IMR-90 (cell line): ENCODE results near the gene CMTM1. TPM values are rescaled to one million over a fixed set of nuclear protein-coding genes. Genes with fewer than 3 reads are reported as not detected.
A peak's percentile ranks its signal among the peaks of the same experiment; 100 is the strongest.

ENCODE experiments used
- ATAC-seq: fragments of 200-7000 bp; cut with Tn5 transposase; 2 replicates; pipeline ENCODE4 v1.9.1; 2020; ENCODE audit warnings: low read depth, mild to moderate bottlenecking, moderate library complexity
- BruUV-seq: library from RNA; stranded (reverse); fragments of 400-500 nt; replicated peaks from 2 replicates; lab custom pipeline; 2021; lab: Mats Ljungman, UMichigan
- CTCF ChIA-PET: fragments of 300-600 bp; formaldehyde crosslinking; extraction: SDS; loops from one replicate; lab custom pipeline; 2021; ENCODE audit warnings: antibody characterized with exemption; lab: Yijun Ruan, JAX
- POLR2A ChIA-PET: fragments of 300-600 bp; sonication (Branson Sonifier 250); formaldehyde crosslinking; loops from one replicate; lab custom pipeline; 2022; ENCODE audit warnings: antibody characterized with exemption; ENCODE audit not compliant: unreplicated experiment; lab: Charles Lee
- DNase-seq: peaks from one replicate; pipeline ENCODE4 v3.0.0; 2013
- H2AFZ ChIP-seq: replicated peaks from 2 replicates; pipeline ENCODE3; 2013; ENCODE audit warnings: low read length, mild to moderate bottlenecking; ENCODE audit not compliant: poor library complexity
- H2AK5ac ChIP-seq: 2 replicates; pipeline ENCODE4 v1.6.1; 2013; ENCODE audit warnings: low read depth, low read length, inconsistent platforms
- H2AK9ac ChIP-seq: replicated peaks from 2 replicates; pipeline ENCODE3; 2013; ENCODE audit warnings: mild to moderate bottlenecking, low read depth, low read length, moderate library complexity; ENCODE audit not compliant: poor library complexity
- H2BK120ac ChIP-seq: 2 replicates; pipeline ENCODE4 v1.6.1; 2013; ENCODE audit warnings: low read depth, low read length, inconsistent platforms
- H2BK15ac ChIP-seq: 3 replicates; pipeline ENCODE4 v1.6.1; 2013; ENCODE audit warnings: low read depth, low read length, inconsistent platforms
- H2BK20ac ChIP-seq: 2 replicates; pipeline ENCODE4 v1.6.1; 2013; ENCODE audit warnings: low read depth, mild to moderate bottlenecking, inconsistent platforms, low read length, moderate library complexity
- H2BK5ac ChIP-seq: 2 replicates; pipeline ENCODE4 v1.6.1; 2013; ENCODE audit warnings: mild to moderate bottlenecking, low read depth, low read length, inconsistent platforms; ENCODE audit not compliant: poor library complexity, severe bottlenecking
- H3K14ac ChIP-seq: replicated peaks from 2 replicates; pipeline ENCODE4 v1.6.1; 2013; ENCODE audit warnings: low read depth, low read length, inconsistent platforms
- H3K18ac ChIP-seq: 2 replicates; pipeline ENCODE4 v1.6.1; 2013; ENCODE audit warnings: low read depth, low read length, control low read depth
- H3K23ac ChIP-seq: 2 replicates; pipeline ENCODE4 v1.6.1; 2013; ENCODE audit warnings: low read depth, low read length, inconsistent platforms
- H3K27ac ChIP-seq: 2 replicates; pipeline ENCODE4 v1.5.1; 2013; ENCODE audit warnings: mild to moderate bottlenecking, control low read depth, low read length; ENCODE audit not compliant: insufficient read depth
- H3K27me3 ChIP-seq: 2 replicates; pipeline ENCODE4 v1.6.1; 2013; ENCODE audit warnings: low read length; ENCODE audit not compliant: control insufficient read depth, insufficient read depth
- H3K36me3 ChIP-seq: 2 replicates; pipeline ENCODE4 v1.6.1; 2013; ENCODE audit warnings: low read length, mixed read lengths; ENCODE audit not compliant: control insufficient read depth, insufficient read depth
- H3K4ac ChIP-seq: 2 replicates; pipeline ENCODE4 v1.6.1; 2013; ENCODE audit warnings: low read depth, low read length, inconsistent platforms
- H3K4me1 ChIP-seq: 2 replicates; pipeline ENCODE4 v1.6.1; 2013; ENCODE audit warnings: low read length, mixed read lengths; ENCODE audit not compliant: control insufficient read depth, insufficient read depth
- H3K4me2 ChIP-seq: 2 replicates; pipeline ENCODE4 v1.6.1; 2013; ENCODE audit warnings: low read depth, mild to moderate bottlenecking, control low read depth, low read length, moderate library complexity
- H3K4me3 ChIP-seq: 2 replicates; pipeline ENCODE4 v1.5.1; 2013; ENCODE audit warnings: low read depth, mild to moderate bottlenecking, control low read depth, low read length, moderate library complexity; ENCODE audit not compliant: insufficient read depth
- H3K56ac ChIP-seq: 2 replicates; pipeline ENCODE4 v1.6.1; 2013; ENCODE audit warnings: low read length, inconsistent platforms; ENCODE audit not compliant: insufficient read depth; ENCODE audit errors: extremely low read depth
- H3K79me1 ChIP-seq, 2 experiments: 2 replicates each; pipeline ENCODE4 v1.6.1; 2013; ENCODE audit warnings: low read length in 2 of 2, inconsistent platforms in 1 of 2, low read depth in 1 of 2
- H3K9ac ChIP-seq: 2 replicates; pipeline ENCODE4 v1.6.1; 2013; ENCODE audit warnings: low read depth, low read length, control low read depth
- H3K9me1 ChIP-seq: 2 replicates; pipeline ENCODE4 v1.6.1; 2013; ENCODE audit warnings: low read length, inconsistent platforms; ENCODE audit not compliant: insufficient read depth
- H3K9me3 ChIP-seq: 2 replicates; pipeline ENCODE4 v1.6.1; 2013; ENCODE audit warnings: low read length; ENCODE audit not compliant: control insufficient read depth, insufficient read depth
- H4K20me1 ChIP-seq: 2 replicates; pipeline ENCODE4 v1.6.1; 2013; ENCODE audit warnings: low read length, inconsistent platforms; ENCODE audit not compliant: insufficient read depth
- H4K5ac ChIP-seq: 2 replicates; pipeline ENCODE4 v1.6.1; 2013; ENCODE audit warnings: mild to moderate bottlenecking, low read depth, low read length, control low read depth
- H4K8ac ChIP-seq, 2 experiments: 2 replicates each; pipeline ENCODE4 v1.6.1; 2013; ENCODE audit warnings: low read depth in 2 of 2, low read length in 2 of 2, control low read depth in 1 of 2, inconsistent platforms in 1 of 2
- H4K91ac ChIP-seq: 2 replicates; pipeline ENCODE4 v1.6.1; 2013; ENCODE audit warnings: low read depth, low read length, inconsistent platforms; ENCODE audit not compliant: insufficient read depth
- ELK1 ChIP-seq: fragments of 150-350 bp; IDR thresholded peaks from 2 replicates; pipeline ENCODE4 v1.6.1; 2016; ENCODE audit warnings: low read depth, mild to moderate bottlenecking, low read length, moderate library complexity, borderline replicate concordance
- WGBS, 2 experiments: methylation state at CpG; one replicate each; pipeline versions ENCODE4 v1.1.5 to v1.1.7; 2013; ENCODE audit warnings: missing lambda C conversion rate in 2 of 2; ENCODE audit not compliant: insufficient read length in 1 of 2; ENCODE audit errors: extremely low coverage in 2 of 2; 5-methylcytosine and 5-hydroxymethylcytosine counted together
- dilution Hi-C: fragments of 300-500 bp; cut with HindIII; formaldehyde crosslinking; loops from one replicate; pipeline ENCODE4 v1.14.3; 2018; ENCODE audit warnings: low sequenced_read_pairs; ENCODE audit not compliant: unreplicated experiment
- in situ Hi-C: fragments of 300-500 bp; cut with MboI; formaldehyde crosslinking; loops from 3 replicates; pipeline ENCODE4 v1.14.3; 2019; ENCODE audit warnings: low sequenced_read_pairs, inconsistent platforms, mixed read lengths
- intact Hi-C: fragments of 100-400 bp; cut with micrococcal nuclease; formaldehyde crosslinking; loops from 2 replicates; pipeline ENCODE4 v1.10.0; 2022
- polyA plus RNA-seq, 3 experiments: library from polyadenylated mRNA; depleted of rRNA; stranded (reverse); fragments of >200 nt; gene quantifications; 2 replicates each; pipeline ENCODE4 v1.2.3, GENCODE V29; 2012; ENCODE audit warnings: low replicate concordance in 1 of 3
- total RNA-seq: library from RNA; depleted of rRNA; stranded (reverse); fragments of >200 nt; gene quantifications from 2 replicates; pipeline ENCODE4 v1.2.3, GENCODE V29; 2012

CMTM1 gene
- total and polyA plus RNA-seq, 2 of the 4 experiments (the other 2 are of a cell fraction): 0.54 to 2.1 TPM

- POLR2A ChIA-PET: no interaction called here
- peaks cover 21% of the 10 kb centered on the region for H3K4me1 ChIP-seq
- peak overlapping the region; percentile 34 to 57; a peak in 1 of 4 replicates for H4K8ac ChIP-seq
- no peak overlapping the region for H2BK20ac ChIP-seq
- H3K9ac ChIP-seq: peak overlapping the region; percentile 58
- DNase-seq (no peak), ATAC-seq (no peak)
- in situ Hi-C loops (no loop called here), dilution Hi-C loops (no loop called here), intact Hi-C loops (loop anchor here (2.0 to 5.0 kb wide), 3 partner anchors 53 to 136 kb away; partner anchors contain the start of gene CKLF)
- H2AK9ac ChIP-seq: peak overlapping the region; percentile 94
- H3K36me3 ChIP-seq: peaks cover 23% of the 10 kb centered on the region
- peaks cover 16 to 59% of the 10 kb centered on the region in 2 experiments for H3K79me1 ChIP-seq
- H3K4me2 ChIP-seq: peak overlapping the region; percentile 81
- no CpG with 5 or more reads among the region's 10 CpGs for WGBS, 2 experiments
- peak overlapping the region; percentile 88 for H2AFZ ChIP-seq
- H4K20me1 ChIP-seq: peaks cover 17% of the 10 kb centered on the region
- no TSS peak for BruUV-seq
- H3K14ac ChIP-seq: peak overlapping the region; percentile 48
- 0 out of 2 replicates have a peak overlapping the region, but pooled peaks have one; percentile 18 for H2BK120ac ChIP-seq
- H3K4ac ChIP-seq: peak overlapping the region; percentile 89
- H3K9me1 ChIP-seq: peaks cover 10% of the 10 kb centered on the region
- peak overlapping the region; percentile 2 for H2BK5ac ChIP-seq
- TF ChIP-seq ELK1: no peak
- H3K18ac ChIP-seq: 0 out of 2 replicates have a peak overlapping the region, but pooled peaks have one; percentile 5
- H3K27me3 ChIP-seq: no peaks in the 10 kb centered on the region
- peak overlapping the region; percentile 58 for H3K23ac ChIP-seq
- H3K4me3 ChIP-seq: peak overlapping the region; percentile 74
- peak overlapping the region; percentile 76; the same call in 1 of the 2 replicates for H3K27ac ChIP-seq
- H2AK5ac ChIP-seq: peak overlapping the region; percentile 93
- peaks cover 4% of the 10 kb centered on the region; the same call in 1 of the 2 replicates for H3K9me3 ChIP-seq
- H4K91ac ChIP-seq: peak overlapping the region; percentile 84
- CTCF ChIA-PET: no interaction called here
- H4K5ac ChIP-seq: peak overlapping the region; percentile 56; the same call in 1 of the 2 replicates
- H2BK15ac ChIP-seq: no peak overlapping the region
- no peak overlapping the region for H3K56ac ChIP-seq
These were observed 39.9 kb downstream of the CMTM1 start for GRCh38 chr16:66605979-66606751.
